CD8-positive, alpha-beta memory T cell (primary cell): ENCODE data around the gene SLC35F2. TPM values are rescaled to one million over a fixed set of nuclear protein-coding genes. Genes with fewer than 3 reads are reported as not detected.
"Not testable (repeated sequence)": the region's sequence is repeated elsewhere in the genome, so short reads cannot be mapped to it uniquely, and the experiment has no call there.

Source experiments
- CTCF ChIA-PET: fragments of 350-600 bp; sonication (Branson Sonifier 250); formaldehyde crosslinking; loops from one replicate; lab custom pipeline; 2021; ENCODE audit warnings: antibody characterized with exemption; lab: Charles Lee
- POLR2A ChIA-PET: fragments of 350-600 bp; sonication (Branson Sonifier 250); formaldehyde crosslinking; loops from one replicate; lab custom pipeline; 2021; ENCODE audit warnings: antibody characterized with exemption; lab: Charles Lee
- DNase-seq, 5 donors: peaks; one replicate each; pipeline versions ENCODE4 v3.0.0 to v3.0.0-alpha.2; 2020 to 2022; ENCODE audit warnings: mixed read lengths in 1 of 5
- H3K27ac ChIP-seq: one replicate; pipeline ENCODE4 v1.7.0; 2013; ENCODE audit warnings: low read depth, mild to moderate bottlenecking, low read length, moderate library complexity
- H3K27me3 ChIP-seq: 2 replicates; pipeline ENCODE4 v1.7.0; 2013; ENCODE audit warnings: low read length, mild to moderate bottlenecking; ENCODE audit not compliant: insufficient read depth, poor library complexity, severe bottlenecking
- H3K36me3 ChIP-seq: 2 replicates; pipeline ENCODE4 v1.7.0; 2013; ENCODE audit warnings: mild to moderate bottlenecking, low read length, moderate library complexity; ENCODE audit not compliant: insufficient read depth
- H3K4me1 ChIP-seq: 2 replicates; pipeline ENCODE4 v1.7.0; 2013; ENCODE audit warnings: mild to moderate bottlenecking, low read length, moderate library complexity; ENCODE audit not compliant: insufficient read depth
- H3K4me3 ChIP-seq: 2 replicates; pipeline ENCODE4 v1.7.0; 2013; ENCODE audit warnings: mild to moderate bottlenecking, low read length
- H3K9me3 ChIP-seq: 2 replicates; pipeline ENCODE4 v1.7.0; 2013; ENCODE audit warnings: mild to moderate bottlenecking, low read length
- H3K27ac Mint-ChIP-seq, 8 donors: one replicate each; pipeline ENCODE4 v1.8.0; 2020 to 2021; ENCODE audit warnings: mixed read lengths in 8 of 8, mild to moderate bottlenecking in 6 of 8, inconsistent platforms in 3 of 8, moderate library complexity in 3 of 8
- H3K27me3 Mint-ChIP-seq, 2 donors: one replicate each; pipeline ENCODE4 v1.8.0; 2020 to 2021; ENCODE audit warnings: mixed read lengths in 2 of 2, mild to moderate bottlenecking in 1 of 2, moderate library complexity in 1 of 2
- H3K36me3 Mint-ChIP-seq, 3 donors: one replicate each; pipeline ENCODE4 v1.8.0; 2020 to 2021; ENCODE audit warnings: mixed read lengths in 3 of 3, inconsistent platforms in 1 of 3, mild to moderate bottlenecking in 1 of 3
- H3K4me1 Mint-ChIP-seq, 3 donors: one replicate each; pipeline ENCODE4 v1.8.0; 2020 to 2021; ENCODE audit warnings: mixed read lengths in 3 of 3, inconsistent platforms in 1 of 3, mild to moderate bottlenecking in 1 of 3
- H3K4me3 Mint-ChIP-seq, 7 donors: one replicate each; pipeline ENCODE4 v1.8.0; 2020 to 2021; ENCODE audit warnings: mixed read lengths in 7 of 7, mild to moderate bottlenecking in 6 of 7, moderate library complexity in 4 of 7, inconsistent platforms in 2 of 7
- H3K9me3 Mint-ChIP-seq, 5 donors: one replicate each; pipeline ENCODE4 v1.8.0; 2020 to 2022; ENCODE audit warnings: mixed read lengths in 5 of 5, mild to moderate bottlenecking in 3 of 5, moderate library complexity in 2 of 5, inconsistent platforms in 1 of 5
- polyA plus RNA-seq: library from polyadenylated mRNA; unstranded; fragments of 300-500 nt; fragmentation: Illumina TruSeq; gene quantifications from one replicate; pipeline ENCODE4 v1.2.3, GENCODE V29; 2021
- total RNA-seq, 2 experiments: library from RNA; stranded (reverse); gene quantifications; one replicate each; pipeline ENCODE4 v1.2.3, GENCODE V29; 2021

The SLC35F2 gene
- total and polyA plus RNA-seq, 3 experiments from 2014 or later: 11.6 to 34.5 (median 32.0) TPM

GRCh38 chr11:107834995-107835394 is 23.6 kb downstream of the SLC35F2 start:
- Histone ChIP-seq H3K36me3 (no peaks in the 10 kb centered on the region), H3K27me3 (no peaks in the 10 kb centered on the region), H3K27ac (no peak overlapping the region), H3K4me1 (no peaks in the 10 kb centered on the region), H3K4me3 (no peak overlapping the region), H3K9me3 (no peaks in the 10 kb centered on the region)
- Mint-ChIP-seq H3K27ac (peak overlapping the region in 1 of 8 donors; percentile 18), H3K27me3 (no peaks in the 10 kb centered on the region), H3K36me3 (peaks cover 0 to 2% (median 0%) of the 10 kb centered on the region in 3 donors), H3K9me3 (no peaks in the 10 kb centered on the region), H3K4me1 (peaks cover 3 to 8% (median 5%) of the 10 kb centered on the region in 3 donors), H3K4me3 (no peak overlapping the region)
- ChIA-PET POLR2A (no interaction called here), CTCF (no interaction called here)
- no peak for DNase-seq

- H3K36me3 Mint-ChIP-seq, CTCF ChIA-PET, H3K4me1 Mint-ChIP-seq, H3K27me3 Mint-ChIP-seq, H3K4me3 ChIP-seq, H3K9me3 ChIP-seq, H3K9me3 Mint-ChIP-seq, H3K4me3 Mint-ChIP-seq, H3K27ac ChIP-seq, DNase-seq, H3K4me1 ChIP-seq, POLR2A ChIA-PET, H3K36me3 ChIP-seq, H3K27ac Mint-ChIP-seq, H3K27me3 ChIP-seq: not testable (repeated sequence)
These were observed 24.7 kb downstream of the SLC35F2 start for GRCh38 chr11:107833926-107834325.

- Mint-ChIP-seq H3K36me3 (peaks cover 0 to 5% (median 0%) of the 10 kb centered on the region in 3 donors), H3K27me3 (no peaks in the 10 kb centered on the region), H3K9me3 (no peaks in the 10 kb centered on the region), H3K4me3 (no peak overlapping the region), H3K27ac (no peak overlapping the region), H3K4me1 (peaks cover 0 to 2% (median 0%) of the 10 kb centered on the region in 3 donors)
- no peak overlapping the region for H3K4me3 ChIP-seq
- no peaks in the 10 kb centered on the region for H3K4me1 ChIP-seq
- no peaks in the 10 kb centered on the region for H3K9me3 ChIP-seq
- ChIA-PET CTCF (interaction anchor here (1.1 kb wide), 1 partner anchor 9 kb away, joined by 3 read pairs; no protein-coding TSS in a partner anchor), POLR2A (no interaction called here)
- H3K36me3 ChIP-seq: no peaks in the 10 kb centered on the region
- H3K27me3 ChIP-seq: no peaks in the 10 kb centered on the region
- no peak overlapping the region for H3K27ac ChIP-seq
- DNase-seq: no peak
These were observed 27.6 kb downstream of the SLC35F2 start for GRCh38 chr11:107830915-107831540.

GRCh38 chr11:107827041-107827440 is 31.5 kb downstream of the SLC35F2 start:
- H3K9me3 ChIP-seq: no peaks in the 10 kb centered on the region
- H3K9me3 Mint-ChIP-seq: no peaks in the 10 kb centered on the region
- no peaks in the 10 kb centered on the region for H3K4me1 ChIP-seq
- no peak overlapping the region for H3K4me3 ChIP-seq
- peaks cover 0 to 10% (median 9%) of the 10 kb centered on the region in 3 donors for H3K4me1 Mint-ChIP-seq
- ChIA-PET POLR2A (no interaction called here), CTCF (no interaction called here)
- no peaks in the 10 kb centered on the region for H3K36me3 ChIP-seq
- no peaks in the 10 kb centered on the region for H3K27me3 Mint-ChIP-seq
- peaks cover 0 to 5% (median 0%) of the 10 kb centered on the region in 3 donors for H3K36me3 Mint-ChIP-seq
- H3K27ac ChIP-seq: no peak overlapping the region
- H3K27me3 ChIP-seq: no peaks in the 10 kb centered on the region
- no peak for DNase-seq
- H3K4me3 Mint-ChIP-seq: no peak overlapping the region
- peak overlapping the region in 1 of 8 donors; percentile 47 for H3K27ac Mint-ChIP-seq

GRCh38 chr11:107825875-107826274 is 32.7 kb downstream of the SLC35F2 start:
- H3K27me3 ChIP-seq: no peaks in the 10 kb centered on the region
- no peaks in the 10 kb centered on the region for H3K36me3 ChIP-seq
- Mint-ChIP-seq H3K4me3 (no peak overlapping the region), H3K36me3 (peaks cover 0 to 5% (median 0%) of the 10 kb centered on the region in 3 donors), H3K27me3 (no peaks in the 10 kb centered on the region), H3K27ac (no peak overlapping the region), H3K4me1 (peaks cover 0 to 10% (median 9%) of the 10 kb centered on the region in 3 donors), H3K9me3 (no peaks in the 10 kb centered on the region)
- ChIA-PET POLR2A (no interaction called here), CTCF (interaction anchor here (1.2 kb wide), 1 partner anchor 12 kb away, joined by 3 read pairs; no protein-coding TSS in a partner anchor)
- no peak for DNase-seq
- H3K4me1 ChIP-seq: no peaks in the 10 kb centered on the region
- no peaks in the 10 kb centered on the region for H3K9me3 ChIP-seq
- no peak overlapping the region for H3K27ac ChIP-seq
- H3K4me3 ChIP-seq: no peak overlapping the region

- H3K4me1 Mint-ChIP-seq: peaks cover 0 to 10% (median 9%) of the 10 kb centered on the region in 3 donors
- H3K4me3 Mint-ChIP-seq: no peak overlapping the region
- POLR2A ChIA-PET: no interaction called here
- Histone ChIP-seq H3K27me3 (no peaks in the 10 kb centered on the region), H3K27ac (no peak overlapping the region), H3K4me1 (no peaks in the 10 kb centered on the region), H3K36me3 (no peaks in the 10 kb centered on the region), H3K4me3 (no peak overlapping the region), H3K9me3 (no peaks in the 10 kb centered on the region)
- H3K27ac Mint-ChIP-seq: no peak overlapping the region
- H3K27me3 Mint-ChIP-seq: no peaks in the 10 kb centered on the region
- DNase-seq: no peak
- peaks cover 0 to 5% (median 0%) of the 10 kb centered on the region in 3 donors for H3K36me3 Mint-ChIP-seq
- CTCF ChIA-PET: interaction anchor here (1.2 kb wide), 1 partner anchor 13 kb away, joined by 3 read pairs; no protein-coding TSS in a partner anchor
- H3K9me3 Mint-ChIP-seq: no peaks in the 10 kb centered on the region
These were observed 33.8 kb downstream of the SLC35F2 start for GRCh38 chr11:107824668-107825369.

GRCh38 chr11:107821199-107821927 is 37.2 kb downstream of the SLC35F2 start:
- H3K4me1 ChIP-seq: no peaks in the 10 kb centered on the region
- Mint-ChIP-seq H3K9me3 (no peaks in the 10 kb centered on the region), H3K36me3 (peaks cover 0 to 4% (median 0%) of the 10 kb centered on the region in 3 donors), H3K27ac (peak overlapping the region in 2 of 8 donors; percentile 18 to 85), H3K27me3 (no peaks in the 10 kb centered on the region), H3K4me1 (peaks cover 0 to 15% (median 7%) of the 10 kb centered on the region in 3 donors), H3K4me3 (no peak overlapping the region)
- DNase-seq: no peak
- H3K36me3 ChIP-seq: no peaks in the 10 kb centered on the region
- no peaks in the 10 kb centered on the region for H3K9me3 ChIP-seq
- H3K27ac ChIP-seq: no peak overlapping the region
- ChIA-PET CTCF (interaction anchor here (1.3 kb wide), 1 partner anchor 10 kb away, joined by 3 read pairs; no protein-coding TSS in a partner anchor), POLR2A (no interaction called here)
- H3K27me3 ChIP-seq: no peaks in the 10 kb centered on the region
- no peak overlapping the region for H3K4me3 ChIP-seq
